Tibial nerve (tissue), 4 donors: ENCODE data around the gene JARID2. TPM values are rescaled to one million over a fixed set of nuclear protein-coding genes. Genes with fewer than 3 reads are reported as not detected.

Source experiments
- DNase-seq, 2 donors: peaks; one replicate each; pipeline ENCODE4 v3.0.0-alpha.2; 2019; ENCODE audit warnings: low spot score in 2 of 2
- H3K27ac ChIP-seq, 4 donors: fragments of 200-600 bp; sonication (generic) in 3 of 4; one replicate each; pipeline ENCODE4 v1.5.1; 2017 to 2019; ENCODE audit warnings: mild to moderate bottlenecking in 1 of 4
- H3K27me3 ChIP-seq, 2 donors: fragments of 200-600 bp; sonication (generic) in 1 of 2; one replicate each; pipeline versions ENCODE4 v1.5.1 to v1.6.0; 2017 to 2019
- H3K36me3 ChIP-seq, 3 donors: fragments of 200-600 bp; sonication (generic); one replicate each; pipeline ENCODE4 v1.5.1; 2018 to 2019
- H3K4me1 ChIP-seq, 4 donors: fragments of 200-600 bp; sonication (generic) in 3 of 4; one replicate each; pipeline ENCODE4 v1.5.1; 2017 to 2019
- H3K4me3 ChIP-seq, 4 donors: fragments of 200-600 bp; sonication (generic) in 3 of 4; one replicate each; pipeline ENCODE4 v1.5.1; 2017 to 2019; ENCODE audit warnings: mild to moderate bottlenecking in 1 of 4, moderate library complexity in 1 of 4
- H3K9me3 ChIP-seq, 4 donors: fragments of 200-600 bp; sonication (generic) in 3 of 4; one replicate each; pipeline ENCODE4 v1.5.1; 2017 to 2019
- EP300 ChIP-seq, 2 donors: sonication (generic); formaldehyde crosslinking; IDR thresholded peaks; one replicate each; pipeline ENCODE4 v1.6.1; 2017; ENCODE audit warnings: antibody characterized with exemption in 2 of 2, mild to moderate bottlenecking in 1 of 2
- POLR2A ChIP-seq, 2 donors: fragments of 450-650 bp; IDR thresholded peaks; one replicate each; pipeline ENCODE4 v1.6.1; 2017; ENCODE audit warnings: antibody characterized with exemption in 2 of 2, mild to moderate bottlenecking in 2 of 2, moderate library complexity in 2 of 2
- WGBS, 2 donors: methylation state at CpG; one replicate each; pipeline ENCODE4 v1.1.5; 2018; 5-methylcytosine and 5-hydroxymethylcytosine counted together
- total RNA-seq, 4 donors: library from RNA; depleted of rRNA; stranded (reverse); fragments of >200 nt; gene quantifications; one replicate each; pipeline ENCODE4 v1.1.0, GENCODE V29; 2016
- TF ChIP-seq, protein P1 (sequence below), 5 experiments: fragments of 200-600 bp in 3 of 5; fragments of 450-650 bp in 2 of 5; sonication (generic) in 3 of 5; IDR thresholded peaks; one replicate each; pipeline ENCODE4 v1.5.1; 2016 to 2019; ENCODE audit warnings: antibody characterized with exemption in 5 of 5, mild to moderate bottlenecking in 3 of 5, moderate library complexity in 2 of 5

Gene JARID2
- total RNA-seq, 4 donors from 2014 or later = 9.0 to 26.1 (median 9.8) TPM

GRCh38 chr6:15255481-15255880 is 9.6 kb downstream of the JARID2 start:
- 76 to 78% methylated on average over 1 of the region's 1 CpG for WGBS, 2 donors
- H3K4me1 ChIP-seq = peaks cover 0 to 59% (median 37%) of the 10 kb centered on the region in 4 donors
- no peaks in the 10 kb centered on the region for H3K36me3 ChIP-seq
- H3K4me3 ChIP-seq = no peak overlapping the region
- no peaks in the 10 kb centered on the region for H3K9me3 ChIP-seq
- peak overlapping the region in 1 of 4 donors; percentile 16 for H3K27ac ChIP-seq
- TF ChIP-seq POLR2A (IDR thresholded peaks at IDR 0.05) (no peak), EP300 (IDR thresholded peaks at IDR 0.05) (no peak)
- TF ChIP-seq, protein P1, sequence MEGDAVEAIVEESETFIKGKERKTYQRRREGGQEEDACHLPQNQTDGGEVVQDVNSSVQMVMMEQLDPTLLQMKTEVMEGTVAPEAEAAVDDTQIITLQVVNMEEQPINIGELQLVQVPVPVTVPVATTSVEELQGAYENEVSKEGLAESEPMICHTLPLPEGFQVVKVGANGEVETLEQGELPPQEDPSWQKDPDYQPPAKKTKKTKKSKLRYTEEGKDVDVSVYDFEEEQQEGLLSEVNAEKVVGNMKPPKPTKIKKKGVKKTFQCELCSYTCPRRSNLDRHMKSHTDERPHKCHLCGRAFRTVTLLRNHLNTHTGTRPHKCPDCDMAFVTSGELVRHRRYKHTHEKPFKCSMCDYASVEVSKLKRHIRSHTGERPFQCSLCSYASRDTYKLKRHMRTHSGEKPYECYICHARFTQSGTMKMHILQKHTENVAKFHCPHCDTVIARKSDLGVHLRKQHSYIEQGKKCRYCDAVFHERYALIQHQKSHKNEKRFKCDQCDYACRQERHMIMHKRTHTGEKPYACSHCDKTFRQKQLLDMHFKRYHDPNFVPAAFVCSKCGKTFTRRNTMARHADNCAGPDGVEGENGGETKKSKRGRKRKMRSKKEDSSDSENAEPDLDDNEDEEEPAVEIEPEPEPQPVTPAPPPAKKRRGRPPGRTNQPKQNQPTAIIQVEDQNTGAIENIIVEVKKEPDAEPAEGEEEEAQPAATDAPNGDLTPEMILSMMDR (IDR thresholded peaks at IDR 0.05) = no peak
- DNase-seq = no peak
- H3K27me3 ChIP-seq = no peaks in the 10 kb centered on the region

GRCh38 chr6:15255909-15256395 is 10.1 kb downstream of the JARID2 start:
- TF ChIP-seq EP300 (IDR thresholded peaks at IDR 0.05) (no peak), POLR2A (IDR thresholded peaks at IDR 0.05) (no peak)
- TF ChIP-seq, protein P1 (IDR thresholded peaks at IDR 0.05) = no peak
- Histone ChIP-seq H3K4me3 (no peak overlapping the region), H3K4me1 (peaks cover 0 to 64% (median 40%) of the 10 kb centered on the region in 4 donors), H3K27me3 (no peaks in the 10 kb centered on the region), H3K27ac (peak overlapping the region in 1 of 4 donors; percentile 16), H3K9me3 (no peaks in the 10 kb centered on the region), H3K36me3 (no peaks in the 10 kb centered on the region)
- no peak for DNase-seq
- 84 to 85% methylated on average over 4 of the region's 4 CpGs for WGBS, 2 donors

DNA sequence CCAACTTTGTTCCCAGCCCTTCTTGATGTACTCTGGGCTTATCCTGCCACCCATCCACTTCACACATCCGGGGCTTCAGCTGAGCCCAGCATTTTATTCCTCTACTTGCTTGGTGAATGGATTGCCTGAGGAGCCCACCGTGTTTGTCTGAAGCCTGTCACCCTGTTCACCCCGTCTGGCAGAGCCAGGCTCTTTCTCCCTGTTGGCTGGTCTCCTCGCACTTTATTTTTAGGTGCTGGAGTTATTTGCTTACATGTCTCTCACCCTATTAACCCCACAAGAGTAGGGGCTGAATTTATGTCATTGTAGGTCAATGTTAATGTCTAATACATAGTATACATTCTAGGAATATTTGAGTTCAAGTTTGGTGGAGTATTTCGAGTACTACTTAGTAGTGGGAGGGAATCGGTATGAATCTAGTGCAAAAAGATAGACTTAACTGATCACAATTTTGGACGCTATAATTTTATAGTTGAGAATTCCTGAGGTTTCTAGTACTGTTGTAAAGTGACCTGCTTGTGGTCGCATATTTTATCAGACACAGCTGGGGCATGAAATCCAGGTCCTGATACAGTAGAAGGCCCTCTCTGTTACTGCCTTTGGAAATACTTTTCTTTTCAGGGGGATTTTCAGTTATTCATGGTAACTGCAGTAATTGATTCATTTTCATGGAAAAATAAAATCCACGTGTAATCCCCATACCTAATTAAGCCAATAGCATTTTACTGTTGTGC is 10.8 kb downstream of the JARID2 start:
- H3K36me3 ChIP-seq = no peaks in the 10 kb centered on the region
- 50 to 52% methylated on average over 9 of the region's 9 CpGs for WGBS, 2 donors
- no peak for DNase-seq
- TF ChIP-seq POLR2A (IDR thresholded peaks at IDR 0.05) = no peak
- TF ChIP-seq EP300 (IDR thresholded peaks at IDR 0.05) = no peak
- TF ChIP-seq, protein P1 (IDR thresholded peaks at IDR 0.05) = no peak
- peak overlapping the region in 1 of 4 donors; percentile 9 for H3K27ac ChIP-seq
- no peaks in the 10 kb centered on the region for H3K27me3 ChIP-seq
- H3K9me3 ChIP-seq = no peaks in the 10 kb centered on the region
- H3K4me1 ChIP-seq = peaks cover 0 to 69% (median 36%) of the 10 kb centered on the region in 4 donors
- H3K4me3 ChIP-seq = no peak overlapping the region

- no peak for DNase-seq
- 65 to 75% methylated on average over 8 of the region's 8 CpGs for WGBS, 2 donors
- H3K27ac ChIP-seq = peak overlapping the region in 1 of 4 donors; percentile 26
- no peaks in the 10 kb centered on the region for H3K9me3 ChIP-seq
- no peaks in the 10 kb centered on the region for H3K27me3 ChIP-seq
- no peaks in the 10 kb centered on the region for H3K36me3 ChIP-seq
- TF ChIP-seq, protein P1 (IDR thresholded peaks at IDR 0.05) = no peak
- TF ChIP-seq POLR2A (IDR thresholded peaks at IDR 0.05) (no peak), EP300 (IDR thresholded peaks at IDR 0.05) (no peak)
- peaks cover 0 to 65% (median 35%) of the 10 kb centered on the region in 4 donors for H3K4me1 ChIP-seq
- H3K4me3 ChIP-seq = no peak overlapping the region
These were observed 11.7 kb downstream of the JARID2 start for GRCh38 chr6:15257357-15258132.

- TF ChIP-seq EP300 (IDR thresholded peaks at IDR 0.05) (no peak), POLR2A (IDR thresholded peaks at IDR 0.05) (no peak)
- TF ChIP-seq, protein P1 (IDR thresholded peaks at IDR 0.05) = no peak
- H3K36me3 ChIP-seq = no peaks in the 10 kb centered on the region
- no peak overlapping the region for H3K4me3 ChIP-seq
- peak overlapping the region in 2 of 4 donors; percentile 17 to 60 for H3K27ac ChIP-seq
- no peaks in the 10 kb centered on the region for H3K9me3 ChIP-seq
- no peaks in the 10 kb centered on the region for H3K27me3 ChIP-seq
- no peak for DNase-seq
- H3K4me1 ChIP-seq = peaks cover 0 to 63% (median 36%) of the 10 kb centered on the region in 4 donors
- WGBS, 2 donors = 15 to 28% methylated on average over 1 of the region's 1 CpG
These were observed 13.9 kb downstream of the JARID2 start for GRCh38 chr6:15259766-15260098.
